GM19438 (cell line): ENCODE results near the gene MSI2.

ENCODE experiments used
- ATAC-seq: cut with Tn5 transposase; IDR thresholded peaks from one replicate; pipeline ENCODE4 v1.9.1; 2021; ENCODE audit warnings: low read depth; ENCODE audit not compliant: unreplicated experiment

The MSI2 gene

DNA sequence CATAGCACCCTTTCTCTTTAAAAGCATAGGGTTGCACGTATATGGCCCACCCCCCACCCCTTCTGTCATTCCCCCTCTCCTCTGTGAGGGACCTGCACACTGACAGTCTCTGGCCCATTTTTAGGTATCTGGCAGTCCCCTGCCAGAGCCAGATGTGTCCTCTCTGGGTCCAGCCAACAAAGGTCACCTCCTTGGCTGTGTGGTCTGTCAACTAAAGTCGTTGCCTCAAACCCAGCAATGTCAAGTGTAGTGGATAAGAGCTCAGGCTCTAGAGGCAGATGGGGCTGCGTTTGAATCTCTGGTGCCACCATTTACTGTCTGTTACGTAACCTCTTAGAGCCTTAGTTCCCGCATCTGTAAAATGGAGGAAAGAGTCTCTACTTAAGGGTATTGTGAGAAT is 211.5 kb downstream of the MSI2 start:
- ATAC-seq: no peak

DNA sequence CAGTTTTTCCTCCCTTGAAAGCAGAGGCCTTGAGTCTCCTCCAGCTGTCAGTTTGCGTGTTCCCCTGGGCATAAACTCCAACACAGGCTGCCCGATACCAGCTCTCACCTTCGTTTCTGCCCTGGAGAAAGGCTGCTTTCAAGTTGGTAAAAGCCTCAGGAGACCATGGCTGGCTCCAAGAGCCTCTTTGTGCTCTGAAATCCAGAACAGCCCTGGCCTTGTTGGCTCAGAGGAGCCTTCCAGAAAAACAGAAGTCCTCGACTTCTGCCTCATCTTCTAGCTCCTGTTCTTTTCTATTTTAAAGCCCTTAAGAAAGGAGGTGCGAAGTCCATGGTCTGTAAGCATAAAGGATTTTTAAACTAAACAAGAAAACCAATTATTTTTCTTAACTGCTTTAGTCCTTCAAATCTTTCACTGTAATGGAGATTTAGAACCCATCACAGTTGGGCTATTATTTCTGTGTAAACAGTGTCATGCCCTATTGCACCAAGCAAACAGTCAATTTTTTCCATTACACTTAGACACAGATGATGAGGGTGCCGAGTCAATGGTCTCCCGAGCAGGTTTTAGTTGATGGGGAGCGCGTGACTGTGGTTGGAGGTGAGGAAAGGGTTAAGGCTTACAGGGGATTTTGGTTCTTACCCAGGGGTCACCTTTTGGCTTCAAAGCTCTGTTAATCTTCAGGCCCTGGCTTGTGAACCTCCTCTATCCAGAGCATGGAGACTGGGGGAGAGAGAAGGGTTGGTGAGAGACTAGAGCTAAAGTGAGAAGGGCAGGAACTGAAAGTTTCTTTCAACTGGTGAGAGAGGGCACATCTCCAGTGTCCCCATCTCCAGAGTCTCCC is 212.8 kb downstream of the MSI2 start:
- ATAC-seq: no peak

DNA sequence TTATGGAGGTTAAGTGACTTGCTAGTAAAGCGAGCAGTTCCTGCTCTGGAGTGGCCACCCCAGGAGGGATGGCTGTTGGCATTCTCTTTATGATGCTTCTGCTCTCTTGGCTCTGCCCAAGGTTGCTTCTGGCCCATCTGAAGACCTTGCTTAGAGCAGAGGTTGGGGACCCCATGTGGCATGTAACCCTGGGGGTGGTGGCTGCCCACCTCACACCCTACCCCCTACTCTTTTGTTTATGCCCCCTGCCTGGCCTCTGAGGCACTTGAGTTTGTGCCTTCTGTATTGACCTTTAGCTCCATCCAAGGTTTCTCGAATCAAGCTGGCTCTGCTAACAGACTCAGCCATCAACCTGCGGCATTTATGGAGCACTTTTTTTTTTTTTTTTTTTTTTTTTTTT is 214.6 kb downstream of the MSI2 start:
- ATAC-seq: no peak

DNA sequence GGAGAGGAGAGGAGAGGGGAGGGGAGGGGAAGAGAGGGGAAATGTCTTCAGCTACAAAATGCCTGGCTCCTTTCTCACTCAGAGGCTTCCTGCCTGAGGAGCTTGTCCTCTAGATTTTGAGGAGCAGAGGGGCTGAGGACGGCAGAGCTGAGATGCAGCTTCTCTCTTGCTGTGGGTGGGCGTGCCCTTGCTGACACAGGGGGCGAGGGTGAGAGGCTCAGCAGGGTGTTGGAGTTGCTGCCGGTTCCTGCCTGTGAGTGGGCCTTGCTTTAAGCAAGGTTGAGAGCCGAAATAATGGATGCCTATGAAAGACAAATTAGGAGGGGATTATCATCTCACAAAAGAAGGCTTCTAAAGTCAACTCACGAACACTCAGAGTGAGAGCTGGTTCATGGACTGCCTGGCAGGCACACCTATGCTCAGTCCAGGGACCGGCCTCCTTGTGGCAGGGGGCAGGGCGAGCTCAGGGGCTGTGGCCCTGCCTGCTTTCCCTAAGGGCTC is 215.6 kb downstream of the MSI2 start:
- no peak for ATAC-seq

DNA sequence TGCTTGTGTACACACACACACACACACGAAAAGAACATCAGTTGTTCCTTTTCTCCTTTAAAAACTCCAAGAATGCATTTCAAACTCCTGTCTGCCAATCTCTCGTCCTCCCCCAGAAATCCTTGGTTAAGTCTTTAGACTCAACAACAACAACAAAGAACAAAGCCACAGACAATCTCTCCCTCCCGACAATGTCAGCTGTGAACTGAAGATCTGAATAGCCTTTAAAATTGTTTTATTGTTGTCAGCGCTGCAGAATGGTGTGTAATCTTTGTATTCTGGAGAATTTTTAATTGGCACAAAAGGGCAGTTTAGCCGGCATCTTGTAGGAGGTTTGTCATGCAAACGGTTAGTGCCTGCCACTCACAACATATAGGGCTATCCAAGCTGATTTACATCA is 219.5 kb downstream of the MSI2 start:
- no peak for ATAC-seq

DNA sequence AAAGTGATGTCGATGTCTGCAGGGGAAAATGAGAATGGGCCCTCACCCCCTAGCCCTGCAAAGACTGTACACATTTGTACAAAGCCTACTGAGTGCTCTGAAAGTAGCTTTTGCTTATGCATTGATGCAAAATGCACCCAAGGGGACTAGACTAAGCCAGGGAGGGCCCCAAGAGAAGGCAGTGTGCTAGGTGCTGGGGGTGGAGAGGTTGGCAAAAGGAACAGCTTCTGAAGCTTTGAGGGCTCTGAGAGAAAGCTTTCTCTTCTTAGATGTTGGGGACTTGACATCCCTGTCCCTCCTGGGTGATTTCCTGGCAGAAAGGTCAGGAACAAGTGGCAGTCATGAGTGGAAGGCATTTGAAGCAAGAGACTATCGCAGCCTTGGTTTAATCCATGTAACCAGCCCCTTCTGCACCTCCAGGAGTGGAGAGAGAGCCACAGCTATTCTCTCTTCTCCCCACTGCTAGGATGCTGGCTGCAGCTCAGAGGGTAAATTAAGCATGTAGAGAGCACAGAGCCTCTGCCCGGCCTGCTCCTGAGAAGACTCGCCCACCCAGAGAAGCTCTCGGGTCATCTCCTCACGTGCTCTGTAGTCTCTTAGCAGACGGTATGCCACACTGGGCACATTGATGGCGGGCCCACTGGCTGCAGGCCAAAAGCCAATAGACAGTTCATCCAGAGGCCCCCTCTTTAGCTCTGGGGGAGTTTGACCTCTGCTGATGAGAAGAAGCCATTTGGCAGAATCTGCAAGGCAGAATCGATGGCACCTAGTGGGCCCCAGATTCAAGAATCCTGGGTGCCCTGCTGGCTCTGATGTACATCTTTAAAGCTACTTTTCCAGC is 221.4 kb downstream of the MSI2 start:
- ATAC-seq: no peak

DNA sequence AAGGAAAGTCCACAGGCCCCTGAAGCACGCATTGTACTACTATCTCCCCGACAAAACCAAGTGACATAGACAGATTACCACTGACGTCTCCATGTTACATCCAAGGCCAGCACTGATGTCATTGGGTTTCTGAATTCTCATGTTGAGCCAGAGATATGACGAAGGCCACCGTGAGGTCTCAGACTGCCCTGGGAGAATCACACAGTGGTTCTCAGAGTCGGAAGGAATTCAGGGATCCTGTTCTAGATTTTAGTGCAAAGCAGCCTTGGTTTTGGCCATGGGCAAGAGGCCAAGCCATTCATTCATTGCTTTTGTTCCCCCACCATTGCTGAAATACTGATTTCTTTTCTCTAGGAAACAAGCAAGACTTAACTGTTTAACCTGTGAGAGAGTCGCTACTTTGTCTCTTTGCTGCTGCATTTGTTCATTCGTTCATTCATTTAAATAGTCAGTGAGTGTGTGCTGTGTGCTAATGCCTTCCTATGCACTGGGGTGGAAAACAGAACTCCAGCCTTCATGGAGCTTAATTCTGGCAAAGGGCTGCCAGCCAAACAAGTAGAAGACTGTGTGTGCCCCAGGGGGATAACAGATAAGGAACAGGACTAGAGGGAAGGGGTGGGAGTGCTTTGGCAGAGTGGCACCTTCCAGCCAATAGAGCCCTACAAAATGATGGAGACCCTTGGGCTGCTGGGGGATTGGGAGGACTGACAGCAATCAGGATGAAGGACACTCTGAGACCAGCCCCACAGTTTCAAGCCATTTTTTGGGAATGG is 222.3 kb downstream of the MSI2 start:
- ATAC-seq: no peak

DNA sequence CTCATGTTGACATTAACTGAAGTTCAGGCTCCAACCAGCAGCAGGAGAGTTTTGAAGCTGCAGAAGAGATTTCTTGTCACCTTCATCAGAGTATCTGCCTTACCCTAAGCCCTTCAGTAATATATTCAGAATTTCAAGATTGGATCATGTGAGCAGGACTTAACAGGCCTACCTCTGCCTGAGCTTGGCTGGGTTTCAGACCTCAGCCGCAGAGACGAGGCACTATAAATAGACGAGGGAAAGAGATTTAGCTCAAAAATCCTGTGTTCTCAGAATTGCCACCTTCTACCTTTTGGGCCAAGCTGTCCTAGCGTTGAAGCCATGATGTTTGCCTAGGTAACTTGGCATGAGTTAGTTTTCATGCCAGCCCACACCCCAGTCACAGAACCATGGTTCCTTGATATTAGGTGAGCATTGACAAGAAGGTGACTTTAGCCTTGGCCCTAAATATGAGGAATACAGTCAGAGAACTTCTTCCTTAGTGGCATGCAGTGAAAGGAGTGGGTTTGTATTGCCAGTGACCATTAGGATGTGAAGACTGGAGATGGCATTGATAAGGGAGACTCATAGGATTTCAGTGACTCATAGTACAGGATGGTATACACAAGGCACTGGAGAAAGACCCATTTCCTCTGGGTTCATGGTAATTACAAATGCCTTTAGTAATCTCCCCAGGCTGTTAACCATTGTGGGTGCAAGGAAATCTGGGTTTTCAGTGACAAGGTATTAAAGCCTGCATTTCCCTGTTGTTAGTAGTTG is 224.3 kb downstream of the MSI2 start:
- peak; percentile 67 for ATAC-seq

DNA sequence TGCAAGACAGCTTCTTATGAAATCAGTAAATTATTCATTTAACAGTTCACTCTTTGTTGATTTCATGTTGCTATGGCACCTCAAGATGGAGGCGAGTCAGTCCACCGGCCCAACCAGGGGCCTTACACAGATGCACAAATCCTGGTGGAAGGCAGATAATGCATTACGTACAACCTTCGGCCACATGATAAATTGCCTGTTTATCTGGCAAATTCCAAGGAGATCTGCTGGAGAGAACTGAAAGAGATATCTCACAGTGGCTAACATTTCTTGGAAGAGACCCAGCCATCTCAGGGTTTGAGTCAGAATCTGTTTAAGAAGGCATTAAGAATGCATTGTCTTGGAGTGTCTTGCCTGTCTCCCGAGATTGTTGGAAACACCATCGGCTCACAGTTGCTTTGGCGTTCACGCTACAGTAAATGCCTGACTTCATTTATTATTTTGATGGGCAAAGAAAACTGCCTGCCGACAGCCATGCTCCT is 225.6 kb downstream of the MSI2 start:
- no peak for ATAC-seq

DNA sequence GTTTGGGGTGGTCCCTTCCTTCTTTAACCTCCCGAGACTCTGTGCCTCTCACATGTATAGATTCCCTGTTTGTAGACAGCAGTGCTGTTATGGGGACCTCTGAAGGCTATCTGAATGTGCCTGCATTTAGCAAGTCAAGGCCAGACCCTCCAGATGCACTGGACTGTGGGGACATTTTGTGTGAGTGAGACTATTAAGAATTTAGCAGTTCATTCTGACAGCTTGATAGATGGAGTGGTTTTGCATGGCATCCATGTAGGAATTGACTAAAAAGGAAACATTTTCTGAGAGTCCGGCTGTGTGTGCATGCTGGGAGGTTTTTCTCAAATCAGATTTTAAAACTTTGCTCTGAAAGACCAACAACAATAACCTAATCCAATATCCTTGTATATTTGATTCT is 226.3 kb downstream of the MSI2 start:
- no peak for ATAC-seq

DNA sequence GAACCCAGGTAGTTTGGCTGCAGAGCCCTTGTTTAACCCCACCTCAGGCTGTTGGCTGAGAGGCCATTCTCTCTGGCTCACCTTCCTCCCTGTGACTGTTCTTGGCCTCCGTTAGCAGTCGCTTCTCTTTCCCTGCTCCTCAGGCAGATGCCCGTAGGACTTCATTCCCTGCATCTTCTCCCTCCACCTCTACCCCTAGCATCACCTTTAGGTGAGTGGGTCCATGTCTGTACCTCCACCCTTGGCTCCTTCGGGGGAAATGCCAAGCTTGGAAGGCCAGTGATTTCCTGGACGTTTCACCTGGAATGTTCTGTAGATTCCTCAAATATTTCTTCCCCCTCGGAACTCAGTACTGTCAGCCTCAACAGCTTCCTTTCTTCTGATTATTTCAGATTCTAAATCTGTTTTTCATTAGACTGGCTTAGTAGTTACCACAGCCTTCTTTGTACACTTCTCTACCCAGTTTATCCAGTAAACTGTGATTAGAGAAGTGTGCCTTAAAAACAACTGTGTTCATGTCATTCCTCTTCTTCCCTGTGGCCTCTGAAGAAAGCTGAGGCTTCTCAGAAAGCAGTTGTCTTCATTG is 227.9 kb downstream of the MSI2 start:
- no peak for ATAC-seq

DNA sequence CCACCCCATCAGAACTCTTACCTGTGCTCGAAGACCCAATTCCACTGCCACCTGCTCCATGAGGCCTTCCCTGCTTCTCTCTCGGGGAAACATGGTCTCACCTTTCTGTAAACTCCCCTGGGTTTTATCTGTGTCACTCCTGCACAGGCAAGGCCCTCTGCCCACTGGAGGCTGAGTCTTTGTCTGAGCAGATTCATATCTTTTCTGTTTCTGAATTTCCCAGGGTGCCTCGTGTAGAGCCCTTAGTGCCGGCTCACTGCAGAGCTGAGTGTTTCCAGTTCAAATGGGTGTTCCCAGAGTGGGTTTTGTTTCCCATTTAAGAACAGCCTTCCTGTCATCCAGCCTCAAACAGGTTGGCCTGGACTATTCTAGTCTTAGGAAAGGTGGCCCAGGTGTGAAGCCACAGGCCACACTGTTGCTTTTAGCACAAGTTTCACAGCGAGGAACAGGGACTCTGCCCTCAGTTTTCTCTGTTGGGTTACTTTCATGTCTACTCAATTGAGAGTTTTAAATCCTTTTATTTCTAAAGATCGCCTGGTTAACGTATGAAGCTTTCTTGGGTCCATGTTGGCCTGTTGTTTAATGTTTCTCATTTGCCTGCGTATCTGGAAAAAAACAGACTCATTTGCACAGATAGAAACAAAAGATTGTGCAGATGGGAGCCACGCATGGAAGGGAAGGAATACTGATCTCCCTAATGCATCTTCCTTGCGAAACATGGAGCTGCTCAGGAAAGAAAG is 228.7 kb downstream of the MSI2 start:
- ATAC-seq: no peak

DNA sequence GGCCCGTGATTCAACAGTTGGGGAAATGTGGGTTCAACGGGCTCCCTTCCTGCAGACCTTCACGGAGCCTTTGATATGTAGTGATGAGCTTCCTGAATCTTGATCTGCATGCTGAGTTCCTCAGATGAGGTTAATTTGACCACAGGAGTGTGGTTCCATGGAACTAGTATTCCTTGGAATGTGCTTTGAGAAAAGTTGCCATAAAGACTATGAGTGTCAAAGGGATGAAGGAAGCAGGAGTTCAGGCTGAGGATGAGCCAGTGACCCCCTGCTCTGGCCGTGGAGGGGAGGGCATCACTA is 229.2 kb downstream of the MSI2 start:
- ATAC-seq: no peak

DNA sequence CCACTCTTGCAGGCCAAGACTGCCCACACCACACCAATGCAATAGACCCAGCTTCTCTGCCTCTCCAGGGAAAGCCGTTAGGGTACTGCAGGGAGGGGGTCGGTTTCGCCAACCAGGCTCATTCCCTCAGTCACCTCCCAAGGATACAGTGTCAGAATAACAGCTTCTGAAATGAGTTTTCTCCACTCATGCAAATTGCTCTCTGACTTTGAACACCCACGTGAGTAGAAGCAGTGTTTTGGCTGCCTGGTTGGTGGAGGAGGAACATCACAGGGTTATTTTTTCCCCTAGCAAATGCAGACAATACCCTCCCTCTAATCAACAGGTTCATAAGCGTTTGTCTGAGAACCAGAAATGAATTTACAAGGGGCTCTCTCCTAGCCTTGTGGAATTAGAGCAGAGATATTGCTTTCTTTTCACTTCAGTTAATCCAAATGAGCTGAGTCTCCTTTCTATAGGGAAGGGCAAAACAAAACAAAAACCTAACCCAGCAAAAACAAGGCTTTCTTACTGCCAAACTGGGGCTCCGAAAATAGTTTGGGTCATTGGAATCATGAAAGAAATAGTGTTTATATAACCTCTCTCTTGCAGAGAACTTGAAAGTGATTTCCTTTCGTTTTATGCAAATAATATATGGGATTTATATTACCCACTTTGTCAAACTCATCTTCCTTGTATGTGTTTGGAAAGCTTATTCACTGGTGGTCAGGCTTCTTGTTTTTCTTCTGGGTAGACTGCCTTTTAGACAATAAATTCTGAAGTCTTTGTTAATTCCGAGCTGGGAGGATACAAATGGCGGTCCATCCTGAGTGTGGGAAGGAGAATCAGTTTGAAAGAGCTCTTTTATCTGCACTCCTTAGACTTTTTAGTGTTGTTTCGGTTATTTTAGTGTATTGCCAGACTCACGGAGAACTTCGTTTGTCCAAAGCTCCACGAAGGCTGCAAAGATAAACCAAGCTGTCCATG is 229.9 kb downstream of the MSI2 start:
- ATAC-seq: no peak

DNA sequence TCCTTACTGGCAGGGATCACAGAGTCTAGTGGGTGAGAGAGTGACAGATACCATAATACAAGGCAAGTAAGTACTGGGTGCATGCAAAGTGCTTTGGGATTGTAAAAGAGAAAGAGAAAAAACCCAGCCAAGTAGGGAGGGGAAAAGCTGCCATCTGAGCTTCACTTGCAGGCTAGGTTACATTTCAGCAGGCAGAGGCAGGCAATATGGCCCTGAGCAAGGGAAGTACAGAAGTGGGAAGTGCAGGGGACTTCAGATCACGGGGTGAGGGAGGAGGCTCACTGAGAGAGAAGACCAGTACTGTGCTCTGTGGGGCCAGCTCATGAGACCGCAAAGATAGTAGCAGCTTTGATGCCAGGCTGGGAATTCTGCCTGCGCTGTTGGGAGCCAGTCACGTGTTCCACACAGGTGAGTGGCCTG is 230.6 kb downstream of the MSI2 start:
- ATAC-seq: no peak

DNA sequence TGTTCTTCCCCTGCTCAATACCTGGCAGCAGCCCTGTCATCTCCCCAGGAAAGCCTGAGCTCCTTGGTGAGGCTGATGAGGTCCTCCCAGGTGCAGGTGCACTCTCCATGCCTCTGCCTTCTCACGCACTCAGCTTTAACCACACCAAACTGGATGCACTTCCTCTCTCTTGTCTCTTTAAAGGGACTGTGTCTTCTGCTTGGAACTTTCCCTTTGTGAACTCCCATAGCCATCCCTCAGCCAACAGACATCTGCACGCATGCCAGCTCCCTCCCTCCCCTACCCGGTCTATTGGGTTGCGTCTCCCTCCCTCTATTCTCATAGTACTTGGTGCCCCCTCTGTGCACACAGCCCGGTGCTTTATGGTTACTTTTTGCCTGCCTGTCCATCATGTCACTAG is 231.2 kb downstream of the MSI2 start:
- ATAC-seq: no peak

DNA sequence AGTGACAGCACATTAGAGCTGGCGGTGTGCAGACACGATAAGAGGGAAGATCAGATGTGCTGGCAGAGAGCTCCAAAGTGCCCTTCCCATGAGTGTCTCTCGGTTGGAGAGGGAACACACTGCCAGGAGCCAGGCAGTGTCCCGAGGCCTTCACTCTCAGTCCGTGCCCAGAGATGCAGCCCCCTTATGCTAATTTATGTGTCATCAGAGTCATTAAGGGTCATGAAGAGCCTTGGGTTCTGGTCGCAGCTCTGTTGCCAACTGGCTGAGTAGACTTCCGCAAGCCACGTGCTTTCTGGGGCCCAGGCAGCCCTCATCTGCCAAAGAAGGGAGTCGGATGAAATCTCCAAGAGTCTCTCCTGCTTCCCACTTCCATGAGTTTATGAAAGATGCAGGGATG is 232.5 kb downstream of the MSI2 start:
- ATAC-seq: no peak

DNA sequence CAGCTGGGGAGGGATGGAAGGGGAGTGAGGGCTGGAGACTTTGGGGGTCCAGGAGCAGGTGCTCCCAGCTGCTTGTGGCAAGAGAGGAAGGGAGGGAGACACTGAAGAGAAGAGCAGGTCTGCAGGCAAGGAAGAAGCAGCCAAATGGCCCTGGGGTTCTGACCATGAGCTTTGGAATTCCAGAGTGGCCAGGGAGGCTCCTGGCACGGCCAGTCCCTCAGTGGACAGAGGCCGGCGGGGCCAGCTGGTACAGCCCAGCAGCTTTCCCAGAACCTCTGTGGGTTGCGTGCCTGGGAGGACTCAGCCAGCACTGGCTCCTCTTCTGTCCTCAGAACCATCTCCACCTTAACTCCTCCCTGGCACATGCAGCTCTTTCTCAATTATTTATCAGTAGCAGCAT is 233.0 kb downstream of the MSI2 start:
- ATAC-seq: no peak
